HG03060 (cell line): ENCODE measurements around the gene ICAM5.

Experiments
- ATAC-seq: cut with Tn5 transposase; IDR thresholded peaks from one replicate; pipeline ENCODE4 v1.9.1; 2021; ENCODE audit warnings: low read depth, moderate number of reproducible peaks; ENCODE audit not compliant: unreplicated experiment

The ICAM5 gene

GRCh38 chr19:10317045-10317856 is 27.5 kb downstream of the ICAM5 start:
- ATAC-seq, result no peak

GRCh38 chr19:10317857-10318462 is 28.2 kb downstream of the ICAM5 start:
- no peak for ATAC-seq

DNA sequence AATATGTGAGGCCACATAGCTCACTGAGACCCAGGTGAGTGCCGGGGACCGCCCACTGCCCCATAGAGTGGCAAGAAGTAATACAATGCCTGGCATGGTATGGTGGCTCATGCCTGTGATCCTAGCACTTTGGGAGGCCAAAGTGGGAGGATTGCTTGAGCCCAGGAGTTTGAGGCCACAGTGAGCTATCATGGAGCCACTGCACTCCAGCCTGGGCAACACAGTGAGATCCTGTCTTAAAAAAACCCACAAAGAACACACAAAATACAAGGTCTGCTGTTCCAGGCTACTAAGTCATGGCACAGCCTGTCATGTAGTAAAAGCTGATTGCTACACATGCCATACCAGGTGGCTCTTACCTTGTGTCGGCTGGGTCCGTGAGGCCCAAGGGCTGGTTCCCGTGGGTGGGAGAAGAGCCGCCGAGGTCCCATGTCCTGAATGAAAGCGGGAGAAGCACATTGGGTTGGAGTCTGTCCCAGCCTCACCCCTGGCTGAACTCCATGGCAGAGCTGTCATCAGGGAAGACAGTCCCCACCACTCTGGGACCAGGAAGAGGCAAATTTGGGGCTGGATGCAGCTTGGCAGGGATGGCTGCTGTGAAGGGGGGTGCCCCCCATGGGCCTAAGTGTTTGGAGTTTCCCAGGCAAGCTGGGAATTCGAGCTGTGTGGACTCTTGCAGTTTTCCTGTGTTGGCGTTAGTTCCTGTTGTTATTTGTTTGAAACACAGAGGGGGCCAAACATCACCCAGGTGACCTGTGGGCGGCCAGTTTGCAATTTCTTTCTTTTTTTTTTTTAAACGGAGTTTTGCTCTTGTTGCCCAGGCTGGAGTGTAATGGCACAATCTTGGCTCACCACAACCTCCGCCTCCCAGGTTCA is 29.3 kb downstream of the ICAM5 start:
- no peak for ATAC-seq

GRCh38 chr19:10320602-10321416 is 31.1 kb downstream of the ICAM5 start:
- no peak for ATAC-seq

- no peak for ATAC-seq
Measured at GRCh38 chr19:10321417-10321797, 31.7 kb downstream of the ICAM5 start.

DNA sequence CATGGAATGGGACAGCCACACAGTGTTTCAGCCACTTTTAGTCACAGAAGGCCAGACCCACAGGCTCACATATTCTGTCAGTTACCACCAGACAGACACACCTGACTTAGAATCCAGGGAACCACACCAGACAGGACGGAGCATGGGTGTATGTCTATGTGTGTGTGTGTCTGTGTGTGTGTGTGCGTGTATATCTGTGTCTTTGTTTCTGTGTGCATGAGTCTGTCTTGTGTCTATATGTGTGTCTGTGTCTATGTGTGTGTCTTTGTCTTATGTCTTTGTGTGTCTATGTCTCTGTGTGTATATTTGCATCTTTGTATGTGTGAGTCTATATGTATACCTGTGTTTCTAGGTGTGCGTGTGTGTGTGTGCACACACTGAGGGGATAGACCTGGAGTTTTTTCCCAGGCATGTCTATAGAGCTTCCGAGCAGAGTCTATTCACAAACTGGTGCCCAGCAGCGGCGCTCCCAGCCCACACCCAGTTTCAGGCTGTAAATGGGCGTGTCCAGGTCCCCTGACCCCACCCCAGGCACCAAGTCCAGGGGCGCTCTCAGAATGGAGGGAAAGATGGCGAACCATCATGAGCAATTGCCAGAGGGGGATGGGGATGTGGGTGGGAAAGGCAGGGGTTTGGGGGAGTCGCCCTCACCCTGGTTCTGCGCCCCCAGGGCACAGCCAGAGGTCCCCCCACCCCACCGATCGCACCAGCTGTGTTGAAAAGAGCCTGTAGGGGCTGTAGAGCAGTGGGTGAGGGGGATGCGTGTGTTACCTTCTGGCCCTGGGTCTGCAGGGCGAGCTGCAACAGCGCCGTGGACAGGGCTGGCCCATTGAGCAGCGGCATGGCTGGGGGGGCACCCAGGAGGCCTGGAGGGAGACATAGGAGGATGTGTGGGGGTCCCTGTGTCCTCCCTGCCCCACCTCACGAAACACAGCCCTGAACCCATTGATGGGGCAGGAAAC is 32.4 kb downstream of the ICAM5 start:
- no peak for ATAC-seq

DNA sequence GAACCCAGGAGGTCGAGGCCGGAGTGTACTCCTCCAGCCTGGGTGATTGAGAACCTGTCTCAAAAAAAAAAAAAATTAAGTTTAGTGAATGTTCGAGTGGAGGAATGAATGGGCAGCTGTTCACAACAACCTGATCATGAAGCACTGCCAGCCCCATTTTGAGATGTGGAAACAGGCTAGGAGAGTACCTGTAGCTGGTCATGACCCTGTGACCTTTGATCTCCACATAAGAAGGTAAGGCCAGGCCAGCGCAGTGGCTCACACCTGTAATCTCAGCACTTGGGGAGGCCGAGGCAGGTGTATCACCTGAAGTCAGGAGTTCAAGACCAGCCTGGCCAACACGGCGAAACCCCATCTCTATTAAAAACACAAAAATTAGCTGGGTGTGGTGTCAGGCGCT is 36.0 kb downstream of the ICAM5 start:
- no peak for ATAC-seq

GRCh38 chr19:10327793-10328192 is 38.0 kb downstream of the ICAM5 start:
- no peak for ATAC-seq

- no peak for ATAC-seq
Measured at GRCh38 chr19:10328558-10329429, 39.0 kb downstream of the ICAM5 start.

DNA sequence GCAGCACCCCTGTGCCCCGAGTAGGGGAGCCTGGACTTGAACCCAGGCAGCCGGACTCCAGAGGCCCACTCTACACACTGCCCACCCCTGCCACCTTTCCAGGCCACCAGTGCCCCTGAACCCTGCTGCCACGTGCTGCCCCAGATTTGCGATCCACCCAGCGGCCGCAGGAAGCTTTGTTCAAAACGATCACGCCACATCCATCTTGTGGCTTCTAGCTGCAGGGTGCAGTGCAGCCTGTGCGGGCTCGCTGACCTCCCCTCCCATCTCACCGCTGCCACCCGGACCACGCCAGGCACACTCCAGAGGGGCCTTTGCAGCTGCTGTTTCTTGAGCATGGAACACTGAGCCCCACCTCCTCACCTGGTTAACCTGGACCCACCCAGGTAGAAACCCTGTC is 39.8 kb downstream of the ICAM5 start:
- no peak for ATAC-seq

DNA sequence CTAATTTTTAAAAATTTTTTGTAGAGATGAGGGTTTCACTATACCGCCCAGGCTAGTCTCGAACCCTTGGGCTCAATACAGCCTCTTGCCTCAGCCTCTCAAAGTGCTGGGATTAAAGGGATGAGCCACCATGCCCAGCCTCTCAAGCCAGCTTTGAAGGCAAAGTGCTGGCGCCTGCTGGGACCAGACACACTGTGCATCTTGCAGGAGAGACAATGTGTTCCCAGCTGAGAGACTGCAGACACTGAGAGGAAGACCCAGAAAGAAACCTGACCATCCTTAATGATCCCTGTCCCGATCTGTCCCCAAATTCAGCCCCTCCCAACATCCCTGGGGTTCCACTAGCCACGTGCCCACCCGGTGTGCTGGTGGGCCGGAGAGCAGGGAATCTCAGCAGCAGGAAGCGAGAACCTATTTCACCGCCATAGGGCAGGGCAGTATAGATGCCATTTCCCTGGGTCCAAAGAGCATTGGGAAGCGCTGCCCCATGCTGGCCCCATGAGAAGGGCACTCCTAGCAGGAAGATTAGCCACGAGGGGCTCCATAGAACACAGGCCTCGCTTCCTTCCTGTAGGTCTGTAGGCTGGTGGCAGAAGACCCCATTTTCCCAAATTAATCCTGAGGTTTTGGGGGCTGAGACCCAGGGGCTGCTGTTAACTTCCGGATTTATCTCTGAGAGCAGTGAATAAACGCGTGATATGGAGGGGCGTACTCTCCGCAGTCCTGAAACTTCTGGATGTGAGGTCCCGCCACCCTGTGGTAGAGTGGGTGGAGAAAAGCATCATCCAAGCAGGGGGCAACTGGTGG is 42.6 kb downstream of the ICAM5 start:
- ATAC-seq, result no peak

- peak; percentile 73 for ATAC-seq
Measured at GRCh38 chr19:10332965-10333757, 43.4 kb downstream of the ICAM5 start, which contains the start of gene RAVER1. RAVER1 (minus strand) TSS chr19:10333529; CDS start chr19:10333507, 22 bp downstream.

- ATAC-seq, result no peak
Measured at GRCh38 chr19:10333758-10334587, 44.2 kb downstream of the ICAM5 start.

DNA sequence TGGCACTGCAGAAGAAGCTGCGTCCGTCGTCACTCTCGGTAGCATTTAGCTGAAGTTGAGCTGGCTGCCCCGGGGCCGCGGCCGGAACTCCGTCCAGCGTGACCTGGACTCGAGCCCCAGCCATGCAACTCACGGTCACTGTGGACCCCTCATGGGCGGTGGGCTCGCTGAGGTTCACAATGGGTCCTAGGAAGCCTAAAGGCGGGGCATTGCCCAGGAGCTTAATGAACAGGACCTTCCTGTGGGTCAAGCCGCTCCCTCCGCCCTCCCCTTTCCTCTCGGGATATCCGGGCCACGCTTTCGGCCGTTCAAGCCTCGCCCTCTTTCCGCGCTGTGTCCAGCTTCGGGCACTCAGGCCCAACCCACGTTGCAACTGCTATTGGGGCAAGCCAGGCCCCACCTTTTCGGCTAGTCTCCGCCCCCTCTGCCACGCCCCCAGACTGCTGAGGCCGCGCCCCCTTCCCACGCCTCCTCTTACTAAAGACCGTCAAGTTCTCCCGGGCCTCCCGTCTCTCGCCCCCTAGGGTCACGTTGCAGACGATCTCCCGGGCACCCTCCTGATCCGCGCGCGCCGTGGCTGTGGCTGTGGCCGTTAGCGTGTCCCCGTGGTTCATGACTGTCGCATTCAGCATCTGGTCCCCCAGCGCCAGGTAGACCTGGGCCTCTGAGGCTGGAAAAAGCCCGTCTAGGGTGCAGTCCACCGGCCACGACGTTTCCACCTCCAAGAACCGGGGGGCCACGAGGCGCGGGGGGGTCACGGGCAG is 45.0 kb downstream of the ICAM5 start:
- no peak for ATAC-seq

- ATAC-seq, result no peak
Measured at GRCh38 chr19:10335352-10335985, 45.7 kb downstream of the ICAM5 start.
